Rectal smooth muscle tissue (tissue), 1 donor: ENCODE results near the gene MGMT.

ENCODE experiments used
- H3K27ac ChIP-seq: one replicate; pipeline ENCODE4 v1.7.0; 2013; ENCODE audit warnings: low read depth, low read length, inconsistent platforms
- H3K27me3 ChIP-seq: one replicate; pipeline ENCODE4 v1.7.0; 2013; ENCODE audit warnings: low read length; ENCODE audit not compliant: control insufficient read depth, insufficient read depth
- H3K36me3 ChIP-seq: one replicate; pipeline ENCODE4 v1.7.0; 2013; ENCODE audit warnings: low read length; ENCODE audit not compliant: control insufficient read depth, insufficient read depth
- H3K4me1 ChIP-seq: one replicate; pipeline ENCODE4 v1.7.0; 2013; ENCODE audit warnings: low read length; ENCODE audit not compliant: control insufficient read depth, insufficient read depth
- H3K4me3 ChIP-seq: one replicate; pipeline ENCODE4 v1.7.0; 2013; ENCODE audit warnings: low read length
- H3K9ac ChIP-seq: one replicate; pipeline ENCODE4 v1.7.0; 2013; ENCODE audit warnings: low read length

MGMT gene

DNA sequence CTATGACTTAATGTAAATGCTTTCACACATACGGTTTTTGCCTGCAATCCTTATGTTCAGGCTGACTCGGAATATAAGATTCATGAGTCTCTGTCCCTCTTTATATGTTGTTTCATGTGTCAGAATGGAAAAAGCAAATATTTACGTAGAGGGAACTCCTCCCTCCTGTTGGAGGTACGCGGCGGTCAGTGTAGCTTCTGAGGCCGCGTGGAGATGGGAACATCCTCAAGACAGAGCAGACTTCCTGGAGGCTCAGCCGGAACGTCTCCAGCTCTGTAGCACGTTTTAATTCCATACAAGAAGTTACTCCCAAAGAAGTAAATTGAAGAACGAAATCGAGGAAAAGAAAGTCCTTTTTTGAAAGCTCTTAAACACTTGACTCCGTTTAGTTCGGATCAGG lies 248.8 kb downstream of the MGMT start:
- H3K36me3 ChIP-seq, result no peaks in the 10 kb centered on the region
- H3K4me1 ChIP-seq, result no peaks in the 10 kb centered on the region
- no peaks in the 10 kb centered on the region for H3K27me3 ChIP-seq
- H3K4me3 ChIP-seq, result no peak overlapping the region
- H3K9ac ChIP-seq, result no peak overlapping the region
- no peak overlapping the region for H3K27ac ChIP-seq

DNA sequence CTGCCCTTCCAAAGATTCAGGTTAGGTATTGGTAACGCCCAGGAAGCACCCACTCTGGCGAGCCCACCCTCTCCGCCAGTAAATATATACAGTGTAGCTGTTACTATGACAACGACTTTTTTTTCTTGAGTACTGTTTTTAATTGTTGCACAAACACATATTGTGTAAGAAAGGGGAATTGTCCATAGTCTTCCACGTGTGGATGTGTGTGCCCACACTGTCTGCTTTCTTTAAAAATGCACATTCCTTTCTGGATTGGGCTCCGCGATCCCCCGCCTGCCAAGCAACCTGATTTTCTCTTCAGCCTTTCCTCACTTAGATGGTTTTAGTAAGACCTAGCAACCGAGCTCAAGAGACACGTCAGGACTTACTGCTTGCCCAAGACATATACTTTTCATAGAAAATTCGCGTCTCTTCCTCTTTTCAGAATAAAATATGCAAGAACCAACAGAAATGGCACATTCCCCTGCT lies 249.2 kb downstream of the MGMT start:
- Histone ChIP-seq H3K27me3 (no peaks in the 10 kb centered on the region), H3K4me3 (no peak overlapping the region), H3K4me1 (no peaks in the 10 kb centered on the region), H3K27ac (no peak overlapping the region), H3K9ac (no peak overlapping the region), H3K36me3 (no peaks in the 10 kb centered on the region)

DNA sequence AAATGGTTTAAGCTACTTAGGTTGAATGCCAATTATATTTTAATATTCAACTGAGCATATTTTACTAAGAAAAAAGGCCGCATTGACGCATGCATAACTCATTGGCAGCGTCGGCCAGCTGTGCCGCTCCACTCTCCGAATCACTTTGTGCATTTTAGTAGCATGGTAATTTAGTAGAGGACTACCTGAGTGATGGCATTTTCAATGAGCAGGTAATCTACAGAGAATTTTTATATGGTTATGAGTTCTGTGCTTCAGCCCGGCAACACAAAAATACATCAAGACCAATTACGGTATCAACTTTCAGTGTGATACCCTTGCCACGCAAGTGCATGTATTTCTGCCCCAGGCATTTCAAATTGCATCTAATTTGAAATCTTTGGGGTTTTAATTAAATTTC lies 249.8 kb downstream of the MGMT start:
- Histone ChIP-seq H3K27me3 (no peaks in the 10 kb centered on the region), H3K4me1 (no peaks in the 10 kb centered on the region), H3K4me3 (no peak overlapping the region), H3K27ac (no peak overlapping the region), H3K36me3 (no peaks in the 10 kb centered on the region), H3K9ac (no peak overlapping the region)

DNA sequence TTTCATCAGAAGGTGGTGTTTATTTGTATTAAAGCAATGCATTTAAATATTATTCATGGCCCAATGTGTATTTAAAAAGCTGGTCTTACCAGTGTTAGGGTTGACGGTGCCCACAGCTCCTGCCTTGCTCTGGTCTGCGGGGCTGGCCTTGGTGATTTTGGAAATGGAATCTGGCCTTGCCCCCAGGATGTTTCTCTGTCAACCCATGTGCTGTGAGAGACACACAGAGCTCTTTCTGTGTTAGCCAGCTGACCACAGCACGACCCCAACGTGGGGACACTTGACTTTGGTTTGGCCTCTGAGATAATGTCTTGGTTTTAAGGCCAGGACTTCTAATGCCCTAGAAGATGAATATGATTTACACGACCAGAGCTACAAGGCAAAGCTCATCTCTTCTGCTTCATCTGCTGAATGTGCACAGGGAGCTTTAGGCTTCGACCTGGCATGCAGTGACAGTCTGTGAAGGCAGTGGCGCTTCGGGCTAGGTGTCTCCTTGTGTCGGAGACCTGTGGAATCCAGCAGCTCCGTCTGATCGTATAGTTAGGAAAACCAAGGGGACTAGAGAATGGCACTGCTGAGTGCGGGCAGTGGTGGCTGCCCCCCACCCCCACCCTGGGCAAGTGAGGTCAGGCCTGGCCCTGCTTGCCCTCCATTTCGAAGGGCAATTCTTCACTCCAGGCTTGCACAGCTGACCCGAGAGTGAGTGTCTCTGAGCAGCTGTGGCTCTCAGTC lies 250.9 kb downstream of the MGMT start:
- no peaks in the 10 kb centered on the region for H3K27me3 ChIP-seq
- H3K36me3 ChIP-seq, result no peaks in the 10 kb centered on the region
- H3K9ac ChIP-seq, result no peak overlapping the region
- H3K27ac ChIP-seq, result no peak overlapping the region
- no peak overlapping the region for H3K4me3 ChIP-seq
- no peaks in the 10 kb centered on the region for H3K4me1 ChIP-seq

DNA sequence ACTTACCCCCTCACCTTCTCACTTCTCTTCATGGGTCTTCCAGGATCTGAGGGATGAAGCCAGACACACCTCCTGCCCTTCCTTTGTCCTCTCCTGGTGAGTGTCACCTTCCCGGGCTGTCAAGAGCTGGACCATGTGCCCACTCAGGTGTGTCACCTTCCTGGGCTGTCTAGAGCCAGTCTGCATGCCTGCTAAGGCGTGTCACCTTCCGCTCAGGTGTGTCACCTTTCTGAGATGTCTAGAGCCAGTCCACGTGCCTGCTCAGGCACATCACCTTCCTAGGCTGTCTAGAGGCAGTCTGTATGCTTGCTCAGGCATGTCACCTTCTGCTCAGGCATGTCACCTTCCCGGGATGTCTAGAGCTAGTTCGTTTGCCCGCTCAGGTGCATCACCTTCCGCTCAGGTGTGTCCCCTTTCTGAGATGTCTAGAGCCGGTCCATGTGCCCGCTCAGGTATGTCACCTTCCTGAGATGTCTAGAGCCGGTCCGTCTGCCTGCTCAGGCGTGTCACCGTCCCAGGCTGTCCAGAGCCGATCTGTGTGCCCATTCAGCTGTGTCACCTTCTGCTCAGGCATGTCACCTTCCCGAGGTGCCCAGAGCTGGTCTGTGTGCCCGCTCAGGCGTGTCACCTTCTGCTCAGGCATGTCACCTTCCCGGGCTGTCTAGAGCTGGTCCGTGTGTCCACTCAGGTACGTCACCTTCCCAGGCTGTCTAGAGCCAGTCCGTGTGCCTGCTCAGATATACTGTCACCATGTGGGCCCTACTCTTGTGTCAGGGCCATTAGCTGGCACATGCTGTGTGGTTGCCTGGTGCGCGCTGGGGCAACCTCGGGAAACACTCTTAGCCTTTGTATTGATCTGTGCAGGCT lies 251.7 kb downstream of the MGMT start:
- no peaks in the 10 kb centered on the region for H3K27me3 ChIP-seq
- no peak overlapping the region for H3K9ac ChIP-seq
- no peak overlapping the region for H3K4me3 ChIP-seq
- no peak overlapping the region for H3K27ac ChIP-seq
- H3K4me1 ChIP-seq, result no peaks in the 10 kb centered on the region
- no peaks in the 10 kb centered on the region for H3K36me3 ChIP-seq

DNA sequence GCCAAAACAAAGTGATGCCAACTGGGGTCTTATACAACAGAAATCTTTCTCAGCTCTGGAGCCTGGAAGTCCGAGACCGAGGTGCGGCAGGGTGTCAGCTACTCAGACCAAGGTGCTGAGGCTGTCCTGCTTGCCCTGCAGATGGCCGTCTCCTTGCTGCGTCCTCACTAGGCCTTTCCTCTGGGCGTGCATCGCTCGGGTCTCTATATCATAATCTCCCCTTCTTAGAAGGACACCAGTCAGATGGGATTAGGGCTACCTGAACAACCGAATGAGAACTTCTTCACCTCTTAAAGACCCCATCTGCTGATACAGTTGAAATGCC lies 252.3 kb downstream of the MGMT start:
- H3K9ac ChIP-seq, result no peak overlapping the region

DNA sequence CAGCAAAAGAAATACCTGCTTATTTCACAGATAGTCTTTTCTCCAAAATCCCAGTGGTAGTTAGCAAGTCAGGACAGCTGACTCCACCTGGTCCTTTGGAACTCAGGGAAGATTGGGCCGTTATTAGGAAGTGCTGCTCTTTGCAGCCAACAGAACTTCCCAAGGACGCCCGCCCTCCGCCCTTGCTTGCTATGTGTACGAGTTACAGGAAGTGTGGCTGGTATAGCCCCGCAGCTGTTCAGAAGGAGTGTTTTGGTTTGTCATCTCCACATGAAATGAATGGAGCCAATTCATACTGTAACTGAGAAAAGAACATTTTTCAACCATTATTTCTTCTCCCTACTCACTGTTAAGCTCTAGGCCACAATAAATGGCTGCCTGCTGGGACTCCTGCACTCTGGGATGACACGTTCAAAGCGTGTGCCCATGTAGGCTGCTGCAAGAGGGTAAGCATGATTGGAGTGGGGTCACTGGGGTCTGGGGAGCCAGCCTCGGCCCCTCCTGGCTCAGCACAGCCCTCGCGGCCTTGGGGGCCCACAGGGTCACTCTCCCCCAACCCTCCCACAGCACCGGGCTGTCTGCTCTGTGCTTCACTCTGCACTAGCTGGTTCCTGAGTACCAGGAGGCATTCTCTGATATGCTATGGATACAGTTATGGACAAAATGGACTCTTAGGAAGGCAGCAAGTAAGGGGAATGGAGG lies 253.0 kb downstream of the MGMT start:
- Histone ChIP-seq H3K4me1 (no peaks in the 10 kb centered on the region), H3K4me3 (no peak overlapping the region), H3K27me3 (no peaks in the 10 kb centered on the region), H3K36me3 (no peaks in the 10 kb centered on the region), H3K27ac (no peak overlapping the region), H3K9ac (no peak overlapping the region)

More for the DNA sequence above, 252.3 kb downstream of the MGMT start:
- H3K4me3 ChIP-seq, result no peak overlapping the region
- H3K27ac ChIP-seq, result no peak overlapping the region
- H3K36me3 ChIP-seq, result no peaks in the 10 kb centered on the region
- no peaks in the 10 kb centered on the region for H3K27me3 ChIP-seq
- no peaks in the 10 kb centered on the region for H3K4me1 ChIP-seq

DNA sequence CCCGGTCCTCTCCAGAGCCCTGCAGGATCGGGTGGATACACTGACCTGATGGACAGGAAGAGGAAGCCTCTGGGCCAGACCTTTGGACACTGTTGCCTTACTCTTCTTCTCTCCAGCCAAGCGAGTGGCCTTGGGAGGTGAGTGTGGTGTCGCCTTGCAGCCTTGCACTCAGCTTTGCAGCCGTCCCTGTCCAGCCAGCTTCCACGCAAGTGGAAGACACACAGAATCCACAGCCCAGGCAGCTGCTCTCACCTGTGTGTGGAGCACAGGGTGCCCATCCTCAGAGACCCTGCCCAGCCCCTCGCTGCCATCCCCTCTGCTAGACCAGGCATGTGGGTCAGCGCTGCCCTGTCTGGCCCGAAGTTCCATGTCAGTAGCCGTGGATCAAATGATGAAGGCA lies 258.0 kb downstream of the MGMT start:
- Histone ChIP-seq H3K36me3 (no peaks in the 10 kb centered on the region), H3K9ac (no peak overlapping the region), H3K4me1 (no peaks in the 10 kb centered on the region), H3K27ac (no peak overlapping the region), H3K27me3 (no peaks in the 10 kb centered on the region), H3K4me3 (no peak overlapping the region)

DNA sequence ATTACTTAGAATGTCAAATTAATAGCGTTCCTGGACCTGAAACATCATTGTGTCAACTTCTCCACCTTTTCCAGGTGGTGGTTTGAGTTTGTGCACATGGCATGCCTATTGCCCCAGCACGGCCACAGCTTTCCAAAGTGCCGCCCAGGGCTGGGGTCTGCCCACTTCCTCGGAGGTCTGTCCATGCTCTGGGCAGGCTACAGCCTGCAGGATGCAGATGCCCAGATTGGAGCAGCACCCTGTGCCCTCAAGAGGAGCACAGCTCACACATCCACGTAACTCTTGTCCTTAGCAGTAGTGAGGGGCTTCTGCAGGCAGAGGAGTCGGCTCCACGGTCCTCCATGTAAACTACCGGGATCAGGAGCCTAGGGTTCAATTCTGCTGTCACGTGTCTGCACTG lies 258.4 kb downstream of the MGMT start:
- Histone ChIP-seq H3K9ac (no peak overlapping the region), H3K4me3 (no peak overlapping the region), H3K27me3 (no peaks in the 10 kb centered on the region), H3K36me3 (no peaks in the 10 kb centered on the region), H3K27ac (no peak overlapping the region), H3K4me1 (no peaks in the 10 kb centered on the region)

DNA sequence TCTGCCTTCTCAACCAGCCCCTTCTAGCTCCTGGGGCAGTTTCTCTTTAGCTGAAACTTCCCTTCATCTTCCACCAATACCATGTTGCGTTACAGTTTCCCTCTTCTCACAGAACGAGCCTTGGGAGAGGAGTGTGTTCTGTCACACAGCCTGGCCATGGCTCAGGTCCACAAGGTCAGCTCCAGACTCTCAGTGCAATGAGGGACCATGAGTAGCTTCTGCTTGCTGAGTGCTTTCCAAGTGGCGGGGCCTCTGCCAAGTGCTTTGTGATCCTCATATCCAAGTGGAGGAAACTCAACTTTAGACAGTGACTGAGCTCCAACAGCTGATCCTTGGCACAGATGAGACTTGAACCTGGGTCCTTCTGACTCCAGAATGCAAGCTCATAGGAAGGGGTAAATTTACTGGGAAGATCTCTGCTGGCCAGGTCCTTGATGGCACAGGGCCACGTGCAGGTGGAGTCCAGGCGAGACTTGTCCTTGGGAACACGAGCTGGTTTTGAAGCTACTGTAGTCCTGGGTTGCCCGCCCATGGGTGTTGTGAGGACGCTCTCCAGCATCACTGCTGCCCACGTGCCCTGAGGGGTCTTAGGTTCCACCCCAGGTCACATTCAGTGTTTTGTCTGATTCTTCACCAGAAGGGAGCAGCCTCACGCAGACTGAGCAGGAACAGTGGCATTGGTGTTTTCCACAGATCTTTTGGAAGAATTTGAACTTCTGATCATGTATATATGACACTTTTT lies 259.0 kb downstream of the MGMT start:
- no peaks in the 10 kb centered on the region for H3K27me3 ChIP-seq
- H3K36me3 ChIP-seq, result no peaks in the 10 kb centered on the region

DNA sequence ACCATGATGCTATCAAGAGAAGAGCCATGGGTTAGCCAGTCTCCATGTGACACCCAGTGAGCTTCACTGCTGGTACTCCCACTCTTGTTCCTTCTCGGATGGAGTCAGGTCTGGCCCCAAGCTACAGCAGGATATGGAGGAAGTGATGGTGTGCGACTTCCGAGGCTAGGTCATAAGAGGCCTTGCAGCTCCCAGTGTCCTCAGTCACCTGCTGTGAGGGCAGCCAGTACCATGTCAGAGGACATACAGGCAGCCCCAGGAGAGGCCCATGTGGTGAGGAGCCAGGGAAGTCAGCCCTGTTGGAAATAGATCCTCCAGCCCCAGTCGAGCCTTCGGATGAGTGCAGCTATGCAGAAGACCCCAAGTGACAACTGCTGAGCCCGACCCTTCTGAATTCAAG lies 260.0 kb downstream of the MGMT start:
- H3K4me3 ChIP-seq, result no peak overlapping the region
- H3K27me3 ChIP-seq, result no peaks in the 10 kb centered on the region
- H3K36me3 ChIP-seq, result no peaks in the 10 kb centered on the region
- H3K9ac ChIP-seq, result no peak overlapping the region
- H3K27ac ChIP-seq, result no peak overlapping the region
- H3K4me1 ChIP-seq, result no peaks in the 10 kb centered on the region

More for the DNA sequence above, 259.0 kb downstream of the MGMT start:
- H3K27ac ChIP-seq, result no peak overlapping the region
- H3K9ac ChIP-seq, result no peak overlapping the region
- H3K4me1 ChIP-seq, result no peaks in the 10 kb centered on the region
- no peak overlapping the region for H3K4me3 ChIP-seq

DNA sequence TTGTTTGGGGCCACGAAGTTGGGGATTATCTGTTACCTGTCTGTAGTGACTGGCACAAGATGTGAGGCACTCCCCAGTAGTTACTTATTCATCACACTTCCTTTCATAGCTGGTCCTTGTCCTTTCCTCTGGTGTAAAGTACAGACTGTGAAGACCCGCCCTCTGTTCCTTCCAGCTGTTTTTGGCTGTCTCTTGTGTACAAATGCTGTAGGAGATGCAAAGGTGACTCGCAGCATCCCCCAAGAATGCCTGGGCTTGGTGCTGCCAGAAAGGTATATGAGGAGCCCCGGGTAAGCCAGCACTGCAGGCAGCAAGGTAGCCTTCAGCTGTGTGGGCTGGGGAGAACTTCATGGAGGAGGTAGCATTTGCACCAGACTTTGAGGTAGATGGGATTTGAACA lies 260.5 kb downstream of the MGMT start:
- Histone ChIP-seq H3K27ac (no peak overlapping the region), H3K36me3 (no peaks in the 10 kb centered on the region), H3K9ac (no peak overlapping the region), H3K4me3 (no peak overlapping the region), H3K4me1 (no peaks in the 10 kb centered on the region), H3K27me3 (no peaks in the 10 kb centered on the region)
